Posterior vena cava (tissue), 2 donors: ENCODE data around the gene MSMP. TPM values are rescaled to one million over a fixed set of nuclear protein-coding genes. Genes with fewer than 3 reads are reported as not detected.

Experiments used
- DNase-seq: peaks from one replicate; pipeline ENCODE4 v3.0.0-alpha.2; 2020; ENCODE audit warnings: low spot score
- intact Hi-C, 2 donors: fragments of 100-400 bp; cut with DNase I; formaldehyde crosslinking; loops; one replicate each; pipeline versions ENCODE4 v1.14.1 to v1.14.2; 2022 to 2023
- total RNA-seq, 2 donors: library from RNA; stranded (reverse); fragmentation: NEBNext Ultra II Directional; extraction: Animal tissue kit (Norgen Biotek cat#: 25700); gene quantifications; one replicate each; pipeline ENCODE4 v1.2.1, GENCODE V29; 2021
- donor health status: DM: yes; HTN: yes; CAD: no.
- donor health status: DM: yes; HTN: yes; CAD: no.

The MSMP gene
- total RNA-seq, 2 donors from 2014 or later = 1.7 TPM; not detected in 1

DNA sequence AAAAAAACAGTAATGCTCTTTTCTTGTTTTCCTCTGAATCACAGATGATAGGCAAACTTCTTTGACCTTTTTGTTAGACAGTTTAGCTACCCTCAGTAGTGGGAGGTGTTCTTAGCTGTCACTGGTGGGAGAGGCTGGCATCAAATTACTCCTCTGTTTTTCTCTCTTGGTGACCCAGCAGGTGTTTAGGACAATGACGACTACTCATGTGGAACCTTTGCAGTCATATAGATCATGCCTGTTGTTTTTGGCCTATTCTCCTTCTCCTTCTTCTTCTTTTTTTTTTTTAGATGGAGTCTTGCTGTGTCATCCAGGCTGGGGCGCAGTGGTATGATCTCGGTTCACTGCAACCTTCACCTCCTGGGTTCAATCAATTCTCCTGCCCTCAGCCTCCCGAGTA is 21.9 kb upstream of the MSMP start:
- no peak for DNase-seq
- intact Hi-C loops = loop anchor here in 1 of 2 donors (5.0 kb wide), 1 partner anchor 116 kb away; no protein-coding TSS in a partner anchor

DNA sequence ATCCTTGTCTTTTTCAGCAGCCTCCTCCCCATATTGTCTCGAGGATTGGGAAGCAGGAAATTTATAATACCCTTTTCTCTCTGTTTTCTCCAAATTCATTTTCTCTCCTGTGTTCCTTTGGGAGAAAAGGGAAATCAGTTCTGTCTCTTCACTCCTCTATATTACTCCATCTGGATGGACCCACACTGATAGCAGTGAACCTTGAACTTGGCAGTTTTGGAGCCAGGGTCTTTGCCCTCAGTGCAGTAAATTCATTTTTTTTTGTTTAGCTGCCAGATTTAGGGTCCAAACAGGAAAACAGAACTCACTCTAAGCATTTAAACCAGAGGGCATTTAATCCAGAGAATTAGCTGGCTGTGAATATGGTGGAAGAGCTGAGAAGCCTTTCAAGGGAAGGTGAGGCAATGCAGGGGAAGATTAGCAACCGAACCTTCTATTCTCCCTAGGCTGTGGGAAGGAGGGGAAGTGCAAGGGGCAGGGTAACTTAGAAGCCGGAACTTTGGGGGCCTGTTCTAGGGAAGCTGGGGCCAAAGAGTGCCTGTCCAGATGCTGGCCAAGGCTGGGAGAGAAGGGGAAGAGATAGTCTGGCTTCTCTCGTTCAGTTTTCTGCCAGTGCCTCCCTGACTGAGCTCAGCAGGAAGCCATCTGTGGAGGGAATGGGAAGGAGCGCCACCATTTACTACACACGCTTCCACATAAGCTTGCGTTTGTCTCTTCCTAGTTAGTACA is 21.0 kb upstream of the MSMP start:
- no peak for DNase-seq
- intact Hi-C loops = loop anchor here (1.0 to 5.0 kb wide), 2 partner anchors 10 to 117 kb away; no protein-coding TSS in a partner anchor

DNA sequence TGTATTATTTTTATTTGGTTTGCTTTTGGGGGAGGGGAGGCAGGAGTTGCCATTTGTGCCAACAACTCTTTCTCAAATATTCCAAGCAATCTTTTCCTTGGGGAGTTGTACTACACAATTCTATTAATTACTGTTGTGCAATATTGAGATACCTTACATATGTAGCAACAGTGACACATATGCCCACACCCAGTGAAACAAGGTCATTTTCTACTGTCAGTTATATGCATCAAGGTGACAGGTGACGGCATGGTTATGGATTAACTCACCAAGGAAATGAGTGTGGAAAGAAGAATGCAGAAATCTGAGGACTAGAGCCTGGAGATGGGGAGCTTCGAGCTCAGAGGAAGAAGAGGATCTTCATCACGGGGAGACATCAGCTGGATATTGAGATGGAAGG is 17.9 kb upstream of the MSMP start:
- intact Hi-C loops = no loop called here
- no peak for DNase-seq

DNA sequence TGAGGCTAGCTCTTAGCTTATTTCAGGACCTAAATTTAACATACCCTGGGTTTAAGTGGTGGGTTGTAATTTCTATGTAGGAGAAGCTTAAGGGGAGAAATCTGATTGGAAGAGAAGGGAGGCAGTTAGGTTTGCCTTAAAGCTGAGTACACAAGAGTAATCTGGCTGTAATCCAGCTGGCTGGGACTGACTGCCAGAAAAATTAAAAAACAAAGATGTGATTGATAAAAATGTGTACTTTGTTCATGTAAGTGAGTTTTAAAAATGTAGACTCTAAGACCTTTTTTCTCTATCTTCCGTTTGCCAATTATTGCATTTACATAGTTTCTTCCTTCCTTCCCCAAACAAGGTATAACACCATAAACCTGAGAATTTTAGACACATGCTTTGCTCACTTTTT is 17.5 kb upstream of the MSMP start:
- no peak for DNase-seq
- intact Hi-C loops = no loop called here

GRCh38 chr9:35771075-35771433 is 17.0 kb upstream of the MSMP start:
- intact Hi-C loops = no loop called here
- DNase-seq = no peak

GRCh38 chr9:35769763-35770162 is 15.7 kb upstream of the MSMP start:
- no peak for DNase-seq
- intact Hi-C loops = no loop called here

- DNase-seq = no peak
- intact Hi-C loops = no loop called here
Measured at GRCh38 chr9:35767458-35767857, 13.4 kb upstream of the MSMP start.

DNA sequence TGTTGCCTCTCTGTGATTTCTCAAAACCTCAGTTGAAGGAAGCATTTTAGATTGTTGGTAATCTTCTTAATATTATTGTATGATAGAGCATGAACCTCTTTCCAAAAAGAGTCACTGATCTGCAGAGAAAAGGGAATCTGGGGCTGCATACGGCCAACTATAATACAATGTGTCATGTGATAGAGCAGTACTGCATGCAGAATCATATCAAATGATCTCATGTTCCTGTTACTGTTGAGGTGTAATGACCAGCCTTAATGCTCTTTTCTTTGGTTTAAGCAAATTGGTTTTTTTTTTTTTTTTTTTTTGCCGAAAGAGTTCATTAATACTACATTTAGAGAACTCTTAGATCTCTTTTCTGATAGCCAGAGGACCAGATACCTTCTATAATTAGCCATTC is 12.9 kb upstream of the MSMP start:
- intact Hi-C loops = no loop called here
- DNase-seq = no peak

GRCh38 chr9:35763803-35764202 is 9.7 kb upstream of the MSMP start:
- intact Hi-C loops = no loop called here
- DNase-seq = no peak

DNA sequence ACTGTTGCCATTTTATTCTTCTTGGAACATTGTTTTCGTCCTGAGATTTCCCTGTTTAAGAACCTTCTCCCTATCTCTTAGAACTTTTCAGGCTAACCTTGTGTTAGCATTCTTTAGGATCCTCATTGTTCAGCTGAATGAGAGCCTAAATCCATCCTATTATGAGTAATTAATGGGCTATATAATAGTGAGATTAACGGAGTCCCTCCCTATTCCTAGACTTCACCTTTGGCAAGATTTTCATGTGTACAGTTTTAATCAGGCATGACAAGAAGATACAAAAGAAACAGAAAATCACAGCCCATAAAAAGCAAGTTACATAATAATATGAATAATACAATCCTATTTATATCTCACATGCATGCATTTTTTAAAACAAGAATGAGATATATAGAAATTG is 9.1 kb upstream of the MSMP start:
- intact Hi-C loops = no loop called here

GRCh38 chr9:35760651-35761050 is 6.6 kb upstream of the MSMP start:
- intact Hi-C loops = no loop called here
- DNase-seq = no peak

More for the DNA sequence above, 9.1 kb upstream of the MSMP start:
- DNase-seq = no peak

DNA sequence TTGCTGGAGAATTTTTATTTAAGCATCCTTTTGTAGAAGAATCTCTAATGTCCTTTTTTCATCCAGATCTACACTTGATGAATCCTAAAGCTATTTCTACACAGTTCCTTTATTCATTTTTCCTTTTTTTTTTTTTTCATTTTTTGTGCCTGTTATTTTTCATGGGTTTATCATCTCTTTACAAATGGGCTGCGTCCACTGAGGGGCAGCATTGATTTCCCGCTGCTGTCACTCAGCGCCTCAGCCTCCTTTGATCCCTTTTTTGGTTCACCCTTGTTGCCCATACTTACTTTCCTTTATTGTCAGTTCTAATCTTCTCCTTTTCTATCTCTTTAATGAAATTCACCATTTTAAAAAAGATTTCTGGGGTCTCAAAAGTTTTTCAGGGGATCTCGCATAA is 5.7 kb upstream of the MSMP start:
- no peak for DNase-seq
- intact Hi-C loops = no loop called here

GRCh38 chr9:35758475-35759050 is 4.5 kb upstream of the MSMP start:
- DNase-seq = no peak
- intact Hi-C loops = no loop called here

DNA sequence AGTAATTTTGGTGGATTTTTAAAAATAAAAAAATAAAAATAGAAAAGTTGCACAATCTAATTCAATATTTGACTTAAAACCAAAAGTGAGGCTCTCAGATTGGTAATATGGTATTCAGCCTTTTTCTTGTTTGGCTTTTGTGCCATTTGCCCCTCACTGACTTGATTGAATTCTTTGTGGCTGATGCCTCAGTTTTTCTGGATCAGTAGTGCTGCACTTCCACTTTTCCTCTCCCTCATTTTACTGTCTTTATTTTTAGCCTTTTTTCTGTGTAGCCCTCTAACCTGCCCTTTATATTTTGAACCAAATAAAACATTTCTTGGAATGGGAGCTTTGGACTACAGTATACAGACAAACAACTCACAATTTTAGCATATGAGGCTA is 3.8 kb upstream of the MSMP start:
- intact Hi-C loops = no loop called here
- DNase-seq = no peak

DNA sequence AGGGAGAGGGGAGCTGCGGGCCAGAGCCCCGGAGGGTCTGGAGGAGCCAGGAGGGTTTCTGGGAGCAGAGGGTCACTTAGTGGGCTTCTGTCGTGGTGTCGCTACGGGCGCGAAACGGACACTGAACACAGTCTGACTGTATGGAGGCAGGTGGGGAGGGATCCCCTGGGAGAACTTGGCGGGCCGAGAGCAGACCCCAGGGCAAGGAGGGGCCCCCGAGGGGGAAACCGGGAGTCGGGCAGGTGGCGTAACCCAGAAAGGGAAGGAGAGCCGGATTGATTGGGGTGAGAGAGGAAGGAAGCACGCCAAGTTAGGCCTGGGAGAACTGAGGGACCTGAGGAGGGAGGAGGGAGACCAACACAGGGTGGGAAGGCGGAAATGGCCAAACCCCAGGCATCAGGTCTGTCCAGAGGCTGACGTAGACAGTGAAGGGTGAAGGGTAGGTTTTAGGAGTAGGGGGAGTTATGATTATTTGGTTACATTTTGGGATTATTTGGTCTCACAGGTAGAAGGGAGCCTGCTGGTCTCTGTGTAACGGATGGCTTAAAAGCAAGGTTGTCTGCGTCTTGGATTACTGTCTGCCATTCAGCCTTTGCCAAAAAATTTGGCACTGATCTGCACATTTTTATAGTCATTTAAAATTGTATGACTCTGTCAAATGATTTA is 3.3 kb upstream of the MSMP start:
- intact Hi-C loops = no loop called here
- no peak for DNase-seq

GRCh38 chr9:35756275-35757225 is 2.5 kb upstream of the MSMP start:
- DNase-seq = peak; percentile 91
- intact Hi-C loops = no loop called here

DNA sequence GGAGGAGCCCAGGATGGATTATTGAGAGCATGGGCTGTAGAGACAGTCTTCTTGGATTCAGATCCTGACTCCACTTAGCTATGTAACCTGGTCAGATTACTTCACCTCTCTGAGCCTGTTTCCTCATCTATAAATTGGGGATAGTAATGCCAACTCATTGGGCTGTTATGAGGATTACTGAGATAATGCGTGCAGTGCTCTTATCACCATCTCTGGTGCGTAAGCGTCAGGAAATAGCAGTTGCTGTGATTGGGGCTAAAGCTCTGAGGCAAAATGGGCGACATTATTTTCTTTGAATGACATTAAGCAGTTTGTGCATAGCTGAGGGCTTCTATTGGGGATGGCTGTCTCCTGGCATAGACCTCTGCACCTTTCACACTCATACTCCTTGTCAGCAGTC is 995 bp upstream of the MSMP start:
- intact Hi-C loops = no loop called here
- no peak for DNase-seq

DNA sequence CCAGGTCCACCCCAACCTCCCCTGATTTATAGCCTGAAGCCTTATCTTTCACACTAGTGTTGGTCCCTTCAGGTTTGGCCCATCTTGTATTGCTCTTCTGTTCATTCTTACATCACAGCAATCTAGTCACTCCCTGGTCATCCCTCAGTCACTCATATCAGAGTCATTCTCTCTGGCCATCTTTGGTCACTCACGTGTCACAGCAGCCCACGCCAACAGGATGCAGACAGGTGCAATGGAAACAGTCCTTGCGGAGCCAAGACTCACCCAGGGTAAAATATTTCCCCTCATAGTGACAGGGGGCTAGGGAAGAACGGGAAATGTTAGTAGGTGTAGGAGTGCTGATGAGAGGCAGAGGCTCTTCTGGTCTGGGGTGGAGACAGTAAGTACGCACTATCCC is 610 bp downstream of the MSMP start:
- intact Hi-C loops = no loop called here
- DNase-seq = no peak

DNA sequence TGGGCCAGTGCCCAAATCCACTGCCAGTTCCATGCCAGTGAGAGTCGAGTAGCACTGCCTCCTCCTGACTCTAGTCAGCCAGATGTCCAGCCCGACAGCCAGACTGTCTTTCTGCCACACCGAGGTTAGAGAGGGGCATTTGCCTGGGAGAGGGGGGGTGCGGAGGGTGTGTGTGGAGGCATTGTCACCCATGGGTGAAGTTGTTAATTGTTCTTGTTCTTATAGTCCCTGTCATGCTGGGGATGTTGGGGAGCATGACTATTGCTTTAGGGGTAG is 3.9 kb downstream of the MSMP start:
- intact Hi-C loops = no loop called here
- DNase-seq = no peak
